Measurements from ENCODE around the gene SMYD1.

- TF ChIP-seq CTCF (IDR thresholded peaks at IDR 0.05) (no peak), EZH2 (IDR thresholded peaks at IDR 0.05; ENCODE audit: borderline replicate concordance, insufficient read depth, low read depth, low read length, poor library complexity, severe bottlenecking) (no peak)
Measured at GRCh38 chr2:88144271-88144670, 76.6 kb downstream of the SMYD1 start.

Measured in B cell (primary cell).